OCI-M2 (cell line): ENCODE measurements around the gene TMEM263.
"Not testable (repeated sequence)": the region's sequence is repeated elsewhere in the genome, so short reads cannot be mapped to it uniquely, and the experiment has no call there.

Experiments used
- DNase-seq: peaks from one replicate; lab custom pipeline; 2025; ENCODE audit not compliant: unreplicated experiment; lab: John Stamatoyannopoulos, UW

TMEM263 gene

GRCh38 chr12:106955377-106956047 lies at the start of gene TMEM263:
Gene TMEM263 (plus strand): TSS chr12:106955907. CDS start chr12:106967117, 11,210 bp downstream.
- DNase-seq, result peak; percentile 42

DNA sequence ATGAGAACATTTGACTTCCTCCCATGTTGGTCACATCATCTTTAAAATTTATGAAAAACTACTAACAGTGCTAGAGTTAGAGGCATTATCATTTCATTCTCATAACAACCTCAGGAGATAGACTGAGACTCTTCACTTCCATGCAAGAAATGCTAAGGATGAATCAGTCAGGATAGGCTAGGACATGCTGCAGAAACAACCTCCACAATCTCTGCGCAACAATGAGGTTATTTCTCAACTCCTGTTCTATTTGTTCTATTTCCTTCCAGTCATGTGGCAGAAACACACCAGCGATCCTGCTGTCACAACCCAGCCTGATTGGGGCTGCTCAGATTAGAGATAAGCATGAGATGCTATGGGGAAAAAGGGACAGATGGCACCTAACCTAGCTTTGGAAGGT lies 49.0 kb upstream of the TMEM263 start:
- no peak for DNase-seq

- DNase-seq, result no peak
These were observed 48.3 kb upstream of the TMEM263 start for GRCh38 chr12:106907411-106907810.

- DNase-seq, result no peak
These were observed 47.9 kb upstream of the TMEM263 start for GRCh38 chr12:106907846-106908245.

DNA sequence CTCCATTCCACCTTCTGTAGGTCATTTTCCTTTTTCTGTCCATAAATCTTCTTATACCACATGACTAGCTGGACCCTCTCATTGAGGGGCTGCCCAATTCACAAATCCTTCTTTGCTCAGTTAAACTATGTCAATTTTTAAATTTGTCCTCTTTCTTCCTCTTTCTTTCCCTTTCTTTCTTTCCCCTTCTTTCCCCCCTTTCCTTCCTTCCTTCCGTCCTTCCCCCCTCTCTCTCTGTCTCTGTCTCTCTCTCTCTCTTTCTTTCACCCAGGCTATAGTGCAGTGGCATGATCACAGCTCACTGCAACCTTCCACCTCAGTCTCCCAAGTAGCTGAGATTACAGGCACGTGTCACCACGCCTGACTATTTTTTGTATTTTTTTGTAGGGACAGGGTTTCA lies 47.1 kb upstream of the TMEM263 start:
- no peak for DNase-seq

GRCh38 chr12:106910202-106910601 lies 45.5 kb upstream of the TMEM263 start:
- peak; percentile 2 for DNase-seq

- no peak for DNase-seq
These were observed 44.1 kb upstream of the TMEM263 start for GRCh38 chr12:106911581-106911980.

DNA sequence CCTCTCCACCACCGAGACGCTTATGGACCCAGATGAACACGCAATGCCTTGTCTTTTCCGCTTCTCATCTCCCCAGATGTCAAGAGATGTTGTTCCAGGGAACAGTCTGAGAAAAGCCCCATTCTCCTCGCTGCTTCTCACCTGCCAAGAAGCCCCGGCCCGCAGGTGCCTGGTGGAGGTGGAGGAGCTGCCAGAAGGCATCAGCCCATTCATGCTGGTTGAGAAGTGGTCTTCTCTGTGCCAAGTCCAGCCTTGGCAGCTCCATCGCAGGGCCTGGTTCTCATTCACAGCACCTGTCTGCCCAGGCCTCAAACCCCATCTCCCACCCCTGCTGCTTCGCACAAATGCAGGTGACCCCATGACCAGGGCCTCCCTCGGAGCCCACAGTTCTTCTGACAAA lies 42.3 kb upstream of the TMEM263 start:
- DNase-seq, result no peak

DNA sequence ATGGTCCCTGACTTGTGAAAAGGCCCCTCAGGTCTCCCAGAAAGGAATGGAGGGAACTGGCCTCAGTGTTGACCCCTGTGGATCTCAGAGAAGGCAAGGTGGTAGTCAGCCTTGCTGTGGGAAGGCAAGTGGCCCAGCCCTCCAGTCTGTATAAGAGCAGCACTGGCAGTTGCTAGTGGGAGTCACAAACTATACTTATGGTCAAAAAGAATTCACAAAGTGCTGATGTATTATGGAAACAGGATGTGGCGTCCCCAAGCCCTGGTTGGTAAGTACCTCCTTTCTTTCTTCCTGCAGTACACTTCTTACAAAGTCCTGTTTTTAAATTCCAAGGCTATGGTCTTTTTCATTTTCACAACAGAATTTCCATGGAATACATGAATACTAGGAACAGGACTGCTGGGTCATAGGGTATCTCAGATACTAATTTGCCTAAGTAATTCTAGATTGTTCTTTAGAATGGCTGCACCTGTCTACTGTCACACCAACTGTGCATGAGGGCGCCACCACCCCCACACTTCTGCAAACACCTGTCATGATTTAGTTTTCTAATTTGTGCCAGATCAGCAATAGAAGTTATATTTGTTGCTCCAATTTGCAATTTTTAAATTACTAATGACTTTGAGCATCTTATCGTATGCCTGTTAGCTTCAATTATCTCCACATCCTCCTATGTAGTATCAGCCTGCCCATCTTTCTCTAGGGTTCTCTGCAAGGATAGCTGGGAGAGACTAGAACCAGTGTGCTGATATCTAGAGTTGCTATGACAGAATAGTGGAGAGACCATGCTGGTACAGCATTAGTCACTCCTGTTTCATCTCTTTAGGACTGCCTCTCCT lies 40.7 kb upstream of the TMEM263 start:
- no peak for DNase-seq

DNA sequence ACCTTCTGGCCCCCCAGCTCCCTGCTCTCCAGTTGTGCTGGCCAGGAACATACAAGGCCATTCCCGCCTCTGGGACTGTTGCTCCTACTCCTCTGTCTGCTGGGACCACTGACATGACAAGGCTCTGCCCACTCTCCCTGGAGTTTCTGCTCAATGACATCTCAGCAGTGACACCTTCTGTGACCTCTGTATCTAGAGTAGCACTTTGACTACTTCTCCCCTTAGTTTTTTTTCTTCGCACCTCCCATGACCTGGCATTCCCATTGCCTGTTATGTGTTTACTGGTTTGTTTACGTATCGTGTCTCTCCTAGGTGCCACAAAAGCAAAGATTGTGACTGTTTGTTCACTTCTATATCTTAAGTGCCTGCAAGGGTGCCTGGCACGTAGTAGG lies 40.1 kb upstream of the TMEM263 start:
- no peak for DNase-seq

GRCh38 chr12:106917503-106917902 lies 38.2 kb upstream of the TMEM263 start:
- DNase-seq, result no peak

- peak; percentile 4 for DNase-seq
These were observed 37.0 kb upstream of the TMEM263 start for GRCh38 chr12:106918746-106919145.

DNA sequence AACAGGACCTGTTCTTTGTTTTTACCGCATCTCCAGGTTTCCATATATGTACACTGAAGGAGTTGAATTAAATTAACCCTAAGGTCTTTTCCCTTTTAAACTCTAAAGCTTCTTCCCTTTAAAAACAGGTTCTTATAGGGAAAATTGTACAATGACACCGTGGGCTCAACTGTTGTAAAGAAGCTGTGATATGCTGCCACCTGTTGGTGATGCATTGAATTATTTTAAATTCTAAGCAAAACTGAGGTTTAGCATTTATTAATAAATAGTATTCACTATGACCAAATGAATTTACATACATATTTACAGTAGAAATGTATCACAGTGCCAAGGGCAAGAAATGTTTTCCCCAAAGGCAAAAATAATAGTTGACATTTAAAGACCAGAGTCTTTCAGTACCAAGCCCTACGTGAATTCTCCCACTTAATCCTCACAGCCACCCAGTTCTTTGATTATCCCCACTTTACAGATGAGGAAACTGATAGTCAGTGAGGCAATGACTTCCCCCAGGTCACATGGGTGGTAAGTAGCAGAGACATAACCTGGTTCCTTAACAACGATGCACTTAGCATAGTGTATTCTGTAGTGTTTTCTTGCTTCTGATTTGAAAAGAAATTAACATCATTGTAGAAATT lies 35.7 kb upstream of the TMEM263 start:
- DNase-seq, result no peak

- DNase-seq, result not testable (repeated sequence)
These were observed 33.7 kb upstream of the TMEM263 start for GRCh38 chr12:106921976-106922375.

- DNase-seq, result not testable (repeated sequence)
These were observed 32.1 kb upstream of the TMEM263 start for GRCh38 chr12:106923594-106923993.

DNA sequence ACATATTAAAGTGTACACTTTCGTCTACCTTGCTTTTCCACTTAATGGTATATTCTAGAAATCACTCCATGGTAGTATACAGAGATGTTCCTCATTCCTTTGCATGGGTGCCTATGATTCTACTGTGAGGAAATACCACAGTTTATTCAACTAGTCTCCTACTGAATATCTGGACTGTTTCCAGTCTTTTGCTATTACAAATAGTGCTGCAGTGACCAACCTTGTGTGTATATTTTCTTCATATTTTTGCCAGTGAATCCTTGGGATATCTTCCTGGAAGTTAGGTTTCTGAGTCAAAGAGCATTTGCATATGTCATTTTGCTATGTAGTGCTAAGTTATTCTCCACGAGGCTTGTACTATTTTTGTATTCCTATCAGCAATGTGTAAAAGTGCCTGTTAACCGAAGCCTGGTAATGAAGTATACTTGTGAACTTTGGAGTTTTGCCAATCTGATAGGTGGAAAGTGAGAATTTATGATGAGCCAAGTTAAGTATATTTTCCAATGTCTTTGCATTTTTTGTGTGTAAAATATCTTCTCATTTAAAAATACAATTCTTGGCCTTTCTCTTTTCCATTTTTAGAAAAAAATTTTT lies 31.3 kb upstream of the TMEM263 start:
- DNase-seq, result no peak

GRCh38 chr12:106926657-106927056 lies 29.1 kb upstream of the TMEM263 start:
- no peak for DNase-seq

- no peak for DNase-seq
These were observed 21.4 kb upstream of the TMEM263 start for GRCh38 chr12:106934277-106934676.

DNA sequence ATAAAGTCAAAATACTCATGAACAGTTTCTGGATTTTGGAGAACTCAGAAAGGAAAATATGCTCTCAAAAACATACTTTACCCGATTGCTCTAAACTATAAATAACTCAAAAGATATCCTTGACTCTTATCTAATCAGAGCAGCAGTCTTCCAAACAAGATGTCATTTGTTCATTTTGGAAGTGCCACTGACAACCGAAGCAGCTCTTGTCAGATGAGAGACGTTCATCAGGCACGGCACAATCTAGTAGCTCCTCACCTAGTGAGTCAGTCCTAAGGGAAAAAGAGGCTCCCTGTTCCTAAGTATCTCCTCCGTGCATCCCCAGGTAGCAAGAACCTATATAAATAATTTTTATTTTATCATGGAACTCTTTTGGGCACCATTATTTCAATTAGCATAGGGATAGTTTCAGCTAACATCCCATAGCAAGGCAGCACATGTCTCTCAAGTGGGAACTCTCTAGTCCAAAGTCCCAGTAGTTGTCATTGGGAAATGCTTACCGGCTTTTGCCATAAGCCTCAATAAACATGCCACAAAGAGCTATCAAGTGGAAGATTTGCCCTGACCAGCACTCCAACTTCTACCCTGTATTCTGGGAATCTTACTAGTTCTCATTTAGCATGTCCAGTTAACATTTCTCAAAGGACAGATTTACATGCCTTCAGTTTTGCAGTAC lies 14.1 kb upstream of the TMEM263 start:
- no peak for DNase-seq

DNA sequence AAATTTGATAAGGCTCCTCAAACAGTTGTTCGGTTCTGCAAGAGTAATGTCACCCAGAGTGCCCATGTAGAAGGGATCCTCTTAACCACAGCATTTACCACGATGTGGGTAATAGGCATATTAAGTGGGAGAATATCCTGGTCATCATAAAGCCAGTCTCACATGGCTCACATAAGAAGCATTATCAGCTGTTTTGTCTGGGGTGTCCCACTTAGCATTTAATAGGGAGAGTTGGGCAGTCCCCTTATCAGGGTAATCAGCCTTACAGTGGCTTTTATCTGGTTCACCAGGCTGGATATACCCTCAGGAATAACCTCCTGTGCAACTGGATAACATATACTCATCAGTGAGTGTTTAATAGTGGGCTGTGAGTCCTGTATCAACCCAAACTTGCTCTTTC lies 12.9 kb upstream of the TMEM263 start:
- no peak for DNase-seq

- DNase-seq, result no peak
These were observed 10.4 kb upstream of the TMEM263 start for GRCh38 chr12:106945261-106945851.
